Hepatocyte (in vitro differentiated cells): ENCODE data around the gene SLC9A3. TPM values are rescaled to one million over a fixed set of nuclear protein-coding genes. Genes with fewer than 3 reads are reported as not detected.

Experiments used
- DNase-seq: peaks from one replicate; pipeline ENCODE4 v3.0.0-alpha.2; 2016; ENCODE audit warnings: low spot score
- H2AFZ ChIP-seq: fragments of 200-600 bp; sonication (generic); 2 replicates; pipeline ENCODE4 v1.6.0; 2016; ENCODE audit warnings: antibody characterized with exemption, mild to moderate bottlenecking
- H3K27ac ChIP-seq: fragments of 200-600 bp; sonication (generic); 2 replicates; pipeline ENCODE4 v1.5.1; 2016; ENCODE audit warnings: mild to moderate bottlenecking
- H3K27me3 ChIP-seq: fragments of 200-600 bp; sonication (generic); 2 replicates; pipeline ENCODE4 v1.6.1; 2016
- H3K36me3 ChIP-seq: fragments of 200-600 bp; sonication (generic); replicated peaks from 2 replicates; pipeline ENCODE4 v1.5.1; 2016; ENCODE audit warnings: low read depth; ENCODE audit not compliant: insufficient read depth
- H3K4me1 ChIP-seq: fragments of 200-600 bp; sonication (generic); 2 replicates; pipeline ENCODE4 v1.5.1; 2016; ENCODE audit warnings: mild to moderate bottlenecking, moderate library complexity; ENCODE audit not compliant: insufficient read depth
- H3K4me2 ChIP-seq: fragments of 200-600 bp; sonication (generic); 2 replicates; pipeline ENCODE4 v1.6.0; 2016
- H3K4me3 ChIP-seq: fragments of 200-600 bp; sonication (generic); 2 replicates; pipeline ENCODE4 v1.5.1; 2016; ENCODE audit warnings: mild to moderate bottlenecking
- H3K79me2 ChIP-seq: fragments of 200-600 bp; sonication (generic); 2 replicates; pipeline ENCODE4 v1.6.0; 2017; ENCODE audit warnings: mild to moderate bottlenecking
- H3K9me2 ChIP-seq: fragments of 200-600 bp; sonication (generic); replicated peaks from 2 replicates; pipeline ENCODE4 v1.6.0; 2017; ENCODE audit warnings: mild to moderate bottlenecking; ENCODE audit not compliant: insufficient read depth
- H3K9me3 ChIP-seq: fragments of 200-600 bp; sonication (generic); 2 replicates; pipeline ENCODE4 v1.5.1; 2016; ENCODE audit warnings: low read depth, mild to moderate bottlenecking
- H4K20me1 ChIP-seq: fragments of 200-600 bp; sonication (generic); 2 replicates; pipeline ENCODE4 v1.6.0; 2016; ENCODE audit warnings: mild to moderate bottlenecking; ENCODE audit not compliant: insufficient read depth, poor library complexity, severe bottlenecking
- CTCF ChIP-seq: fragments of 200-600 bp; sonication (generic); IDR thresholded peaks from 2 replicates; pipeline ENCODE4 v1.5.1; 2016; ENCODE audit warnings: antibody characterized with exemption, mild to moderate bottlenecking; ENCODE audit not compliant: poor library complexity
- EZH2 ChIP-seq: fragments of 200-600 bp; sonication (generic); IDR thresholded peaks from 2 replicates; pipeline ENCODE4 v1.6.1; 2016; ENCODE audit warnings: antibody characterized with exemption, mild to moderate bottlenecking, borderline replicate concordance
- EZH2phosphoT487 ChIP-seq: fragments of 200-600 bp; sonication (generic); IDR thresholded peaks from one replicate; pipeline ENCODE4 v1.6.1; 2018; ENCODE audit warnings: antibody characterized with exemption, mild to moderate bottlenecking, low read depth, moderate library complexity; ENCODE audit not compliant: unreplicated experiment, severe bottlenecking
- WGBS: methylation state at CpG from one replicate; pipeline ENCODE4 v1.1.6; 2016; ENCODE audit warnings: low lambda C conversion rate; ENCODE audit errors: missing lambda C conversion rate; 5-methylcytosine and 5-hydroxymethylcytosine counted together
- microRNA-seq: library from miRNA; unstranded; fragments of <30 nt; microRNA quantifications from one replicate; pipeline ENCODE4, GENCODE V29; 2017
- polyA plus RNA-seq: library from polyadenylated mRNA; unstranded; fragments of >200 nt; fragmentation: Nextera tagmentation; extraction: Ambion mirVana; gene quantifications from 2 replicates; pipeline ENCODE4 v1.2.1, GENCODE V29; 2016
- small RNA-seq: library from RNA; depleted of rRNA; stranded (forward); fragments of <200 nt; gene quantifications from one replicate; pipeline ENCODE3, GENCODE V24; 2014
- total RNA-seq: library from RNA; depleted of rRNA; stranded (reverse); fragments of >200 nt; gene quantifications from 2 replicates; pipeline ENCODE4 v1.2.3, GENCODE V29; 2014

Gene SLC9A3
- total and polyA plus RNA-seq, 2 experiments from 2014 or later = 4.8 to 7.4 TPM

GRCh38 chr5:420632-421286 lies 103.5 kb downstream of the SLC9A3 start:
- no peaks in the 10 kb centered on the region for H3K36me3 ChIP-seq
- no peaks in the 10 kb centered on the region for H4K20me1 ChIP-seq
- no peak overlapping the region for H3K27ac ChIP-seq
- no peak overlapping the region for H2AFZ ChIP-seq
- TF ChIP-seq CTCF (no peak), EZH2phosphoT487 (no peak), EZH2 (no peak)
- H3K9me3 ChIP-seq = no peaks in the 10 kb centered on the region
- no peaks in the 10 kb centered on the region for H3K9me2 ChIP-seq
- H3K4me2 ChIP-seq = no peak overlapping the region
- WGBS = 96% methylated on average over 40 of the region's 52 CpGs
- H3K27me3 ChIP-seq = no peaks in the 10 kb centered on the region
- no peak for DNase-seq
- no peak overlapping the region for H3K4me3 ChIP-seq
- peaks cover 10% of the 10 kb centered on the region for H3K4me1 ChIP-seq
- no peaks in the 10 kb centered on the region for H3K79me2 ChIP-seq

Small RNA genes within 50 kb of the gene (microRNA-seq; reads per million reads assigned to microRNA genes)
- not detected for gene MIR4456

Small RNA genes within 50 kb of the gene (small RNA-seq; reads per million reads assigned to genes)
- not detected for gene MIR4456

Other genes starting within 250 kb of the SLC9A3 start
- gene AHRR, start 202.7 kb downstream of the SLC9A3 start, total RNA-seq = 1.8 and 2.6 TPM in 2 replicates
- 1.8 and 2.4 TPM in 2 replicates for gene AHRR, start 202.7 kb downstream of the SLC9A3 start, polyA plus RNA-seq
- 30.9 and 38.3 TPM in 2 replicates for gene EXOC3, start 81.3 kb downstream of the SLC9A3 start, total RNA-seq
- 36.1 and 45.3 TPM in 2 replicates for gene EXOC3, start 81.3 kb downstream of the SLC9A3 start, polyA plus RNA-seq
- gene CEP72, start 87.9 kb upstream of the SLC9A3 start, total RNA-seq = 3.2 and 7.6 TPM in 2 replicates
- gene CEP72, start 87.9 kb upstream of the SLC9A3 start, polyA plus RNA-seq = 4.2 and 4.4 TPM in 2 replicates
- 1.6 and 2.0 TPM in 2 replicates for gene TPPP, start 168.9 kb upstream of the SLC9A3 start, total RNA-seq
- gene TPPP, start 168.9 kb upstream of the SLC9A3 start, polyA plus RNA-seq = 4.3 and 5.2 TPM in 2 replicates